HG03439 (cell line): ENCODE data around the gene AK9.

Experiments
- ATAC-seq: cut with Tn5 transposase; IDR thresholded peaks from one replicate; pipeline ENCODE4 v1.9.1; 2021; ENCODE audit warnings: mild to moderate bottlenecking, moderate library complexity; ENCODE audit not compliant: unreplicated experiment

Gene AK9

DNA sequence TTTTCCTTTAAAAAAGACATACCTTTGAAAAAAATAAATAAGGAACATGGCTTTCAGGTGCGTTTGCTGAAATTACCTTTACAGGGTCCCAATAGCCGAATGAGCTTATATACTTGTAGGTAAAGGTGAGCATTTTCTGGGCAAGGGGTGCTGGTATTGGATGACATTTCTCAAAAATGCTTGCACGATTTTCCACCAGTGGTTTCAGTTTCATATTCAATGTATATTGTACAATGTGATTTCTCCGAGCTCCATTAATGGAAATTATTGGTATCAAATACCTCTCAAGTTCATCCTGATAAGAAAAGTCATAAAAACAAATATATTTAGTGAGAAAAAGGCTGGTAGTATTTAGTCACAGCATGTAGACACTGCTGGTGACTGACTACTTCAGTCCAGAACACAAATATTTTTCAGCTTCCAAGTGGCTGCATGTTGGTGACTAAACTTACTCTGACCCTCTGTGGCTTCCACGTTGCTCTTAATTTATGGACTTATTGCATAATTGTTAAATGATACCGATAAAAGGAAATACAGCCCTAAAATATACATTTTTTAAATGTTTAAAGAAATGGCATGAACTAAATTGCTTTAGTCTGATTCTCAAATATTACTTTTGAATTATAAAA lies 175.1 kb downstream of the AK9 start:
- no peak for ATAC-seq

DNA sequence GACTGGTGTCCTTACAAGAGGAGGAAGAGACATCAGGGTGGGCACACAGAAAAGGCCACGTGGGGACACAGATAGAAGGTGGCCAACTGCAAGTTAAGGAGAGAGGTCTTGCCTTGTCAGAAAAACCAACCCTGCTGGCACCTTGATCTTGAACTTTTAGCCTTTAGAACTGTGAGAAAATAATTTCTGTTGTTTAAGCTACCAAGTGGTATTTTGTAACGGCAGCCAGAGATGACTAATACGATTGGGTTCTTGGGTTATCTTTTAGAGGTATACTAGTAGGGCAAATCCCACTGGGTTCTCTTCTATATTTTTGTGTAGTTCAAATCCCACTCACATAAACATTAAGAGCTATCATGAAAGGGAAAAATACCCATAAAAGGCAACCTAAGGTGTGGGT lies 176.1 kb downstream of the AK9 start:
- no peak for ATAC-seq

DNA sequence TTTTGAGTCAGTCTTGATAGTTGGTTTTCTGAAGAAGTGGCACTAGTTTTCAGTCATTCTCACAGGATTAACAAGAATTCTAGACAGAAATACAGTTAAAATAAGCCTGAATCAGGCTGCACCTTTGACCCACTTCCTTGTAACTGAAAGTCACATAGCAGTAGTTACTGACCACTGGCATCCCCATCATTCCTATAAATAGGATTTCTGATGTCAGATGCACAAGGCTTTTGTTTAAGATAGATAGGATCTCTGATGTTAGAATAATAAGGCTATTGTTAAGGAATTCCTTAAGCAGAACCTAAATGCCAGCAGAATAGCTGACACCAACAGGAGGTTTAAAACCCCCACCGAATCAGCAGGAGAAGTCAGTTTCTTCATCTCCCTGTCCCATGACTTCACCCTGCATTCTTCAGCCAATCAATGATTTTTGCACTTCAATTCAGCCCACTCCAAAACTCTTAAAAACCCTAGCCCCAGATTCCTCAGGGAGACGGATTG lies 177.4 kb downstream of the AK9 start:
- ATAC-seq: no peak

DNA sequence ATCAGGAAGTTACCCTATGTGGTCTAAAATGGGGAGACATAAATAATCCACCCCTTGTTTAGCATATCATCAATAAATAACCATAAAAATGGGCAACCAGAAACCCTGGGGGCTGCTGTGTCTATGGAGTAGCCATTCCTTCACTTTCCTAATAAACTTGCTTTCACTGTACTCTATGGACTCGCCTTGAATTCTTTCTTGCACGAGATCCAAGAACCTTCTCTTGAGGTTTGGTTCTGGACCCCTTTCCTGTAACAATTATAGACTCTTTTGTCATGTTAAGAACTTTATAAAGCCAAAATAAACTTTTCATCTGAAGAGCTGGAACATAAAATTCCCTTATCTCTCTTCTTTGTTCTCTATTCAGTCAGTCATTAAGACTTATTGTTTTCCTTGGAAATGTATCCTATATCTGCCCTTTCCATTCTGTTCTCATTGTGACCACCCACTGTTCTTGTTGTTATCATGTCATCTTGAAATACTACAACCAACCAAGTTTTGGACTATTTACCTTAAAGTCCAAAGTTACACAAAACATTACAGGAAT lies 178.7 kb downstream of the AK9 start:
- ATAC-seq: no peak

DNA sequence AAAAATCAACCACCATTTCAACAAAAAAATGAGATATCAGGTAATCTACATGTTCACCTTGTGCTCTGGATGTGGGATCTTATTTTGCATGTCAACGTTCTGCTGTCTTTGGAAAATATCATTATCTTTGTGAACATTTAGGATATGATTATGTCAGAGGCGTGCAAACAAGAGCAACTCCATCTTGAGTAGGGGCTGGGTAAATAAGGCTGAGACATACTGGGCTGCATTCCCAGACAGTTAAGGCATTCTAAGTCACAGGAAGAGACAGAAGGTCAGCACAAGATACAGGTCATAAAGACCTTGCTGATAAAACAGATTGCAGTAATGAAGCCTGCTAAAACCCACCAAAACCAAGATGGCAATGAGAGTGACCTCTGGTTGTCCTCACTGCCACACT lies 179.2 kb downstream of the AK9 start:
- no peak for ATAC-seq

DNA sequence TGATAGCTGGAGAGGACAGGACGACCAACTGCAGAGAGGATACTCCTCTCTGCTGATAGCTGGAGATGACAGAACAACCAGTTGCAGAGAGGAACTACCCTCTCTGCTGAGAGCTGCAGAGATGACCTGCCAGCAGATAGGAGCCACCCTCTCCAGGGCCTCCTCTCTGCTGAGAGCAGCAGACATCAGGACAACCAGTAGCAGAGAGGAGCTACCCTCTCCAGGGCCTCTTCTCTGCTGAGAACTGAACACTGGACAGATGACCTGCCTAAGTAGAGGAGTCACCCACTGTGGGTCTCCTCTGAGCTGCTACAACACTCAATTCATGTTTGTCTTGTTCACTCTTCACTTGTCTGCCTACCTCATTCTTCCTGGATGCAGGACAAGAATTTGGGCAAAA lies 180.6 kb downstream of the AK9 start:
- no peak for ATAC-seq

DNA sequence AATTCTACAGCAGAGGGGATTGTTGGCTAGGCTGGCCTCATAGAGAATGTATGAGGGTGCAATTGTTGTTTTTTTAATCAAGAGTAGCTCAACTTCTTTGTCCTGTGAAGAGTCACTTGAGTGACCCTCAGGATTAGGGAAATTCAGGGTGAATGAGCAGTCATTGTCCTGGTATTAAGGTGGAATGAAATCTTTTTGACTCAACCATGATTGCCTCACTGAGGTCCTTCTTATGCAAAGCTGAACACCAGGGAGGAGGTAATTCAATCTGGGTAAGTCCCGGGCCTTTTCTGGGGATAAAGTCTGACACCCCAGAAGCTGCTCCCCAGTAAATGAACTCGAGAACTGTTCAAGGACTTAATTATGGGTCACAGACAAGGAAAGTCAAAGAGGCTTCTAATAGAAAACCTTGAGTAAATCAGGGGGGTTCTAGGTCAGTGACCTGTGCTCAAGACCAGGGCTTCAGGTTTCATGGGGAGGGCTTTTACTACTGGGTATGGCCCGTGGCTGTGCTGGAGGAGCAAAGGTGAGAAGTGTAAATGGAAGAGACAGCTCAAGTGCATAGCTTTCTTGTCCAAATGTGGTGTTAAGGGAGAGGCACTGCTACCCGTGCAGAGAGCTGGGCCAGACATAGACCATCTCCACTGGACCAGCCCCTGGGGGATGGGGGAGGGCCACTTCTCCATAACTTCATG lies 182.7 kb downstream of the AK9 start:
- ATAC-seq: no peak

DNA sequence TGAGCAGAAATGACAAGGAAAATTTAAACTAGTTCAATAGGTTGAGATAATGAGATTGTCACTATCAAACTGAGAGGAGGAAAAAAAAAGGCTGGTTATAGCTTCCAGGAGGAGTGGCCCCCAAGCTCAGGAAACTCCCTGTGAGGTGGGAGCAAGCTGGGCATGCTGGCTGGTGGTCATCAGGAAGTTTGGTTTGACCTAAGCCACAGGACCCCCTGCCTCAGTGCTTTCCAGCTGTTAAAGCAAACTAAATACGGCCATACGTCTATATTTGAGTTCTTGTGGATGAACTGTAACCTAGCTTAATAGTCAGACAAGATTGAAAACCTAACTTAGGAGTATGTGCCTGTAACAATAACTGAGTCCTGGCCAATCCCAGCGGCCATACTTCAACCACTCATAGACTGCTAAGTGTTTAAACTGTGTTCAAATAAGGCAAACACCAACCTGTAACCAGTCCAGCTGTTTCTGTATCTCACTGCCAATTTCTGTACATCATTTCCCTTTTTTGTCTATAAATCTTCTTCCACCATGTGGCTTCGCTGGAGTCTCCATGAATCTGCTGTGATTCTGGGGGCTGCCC lies 183.4 kb downstream of the AK9 start:
- ATAC-seq: no peak

DNA sequence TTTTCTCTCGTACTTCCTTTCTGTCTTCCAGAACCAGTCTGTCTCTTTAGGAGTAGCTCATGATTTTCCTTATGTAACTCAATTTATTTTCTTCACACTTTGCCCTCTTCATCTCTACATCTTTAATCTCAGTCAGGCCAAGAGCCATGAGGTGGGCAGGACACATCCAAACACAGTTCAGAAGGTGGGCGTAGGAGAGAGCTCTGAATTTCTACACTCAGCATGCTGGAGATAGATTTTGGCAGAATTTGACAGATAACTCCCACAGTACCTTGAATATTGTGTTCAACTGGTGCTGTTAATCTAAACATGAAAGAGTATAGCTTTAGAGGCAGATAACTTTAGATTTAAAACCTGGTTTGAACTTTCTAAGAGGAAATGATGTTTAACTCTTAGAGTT lies 184.2 kb downstream of the AK9 start:
- no peak for ATAC-seq

DNA sequence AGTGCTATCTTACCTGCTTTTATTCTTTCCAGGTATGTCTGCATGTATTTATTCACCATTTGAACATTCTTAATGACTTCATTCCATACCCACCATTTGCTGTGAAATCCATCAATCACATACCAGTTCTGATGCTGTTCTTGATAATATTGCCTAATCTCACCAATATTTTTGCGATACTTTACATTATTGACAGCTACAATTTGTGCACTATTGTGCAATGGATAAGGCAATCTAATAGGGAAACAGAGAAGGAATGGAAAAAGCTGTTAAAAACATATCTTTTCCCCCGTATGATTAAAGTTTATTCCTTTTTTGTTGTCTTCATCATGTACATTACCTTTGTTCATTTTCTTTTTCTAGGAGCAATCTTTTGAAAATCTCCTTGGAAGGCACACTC lies 184.7 kb downstream of the AK9 start:
- no peak for ATAC-seq

DNA sequence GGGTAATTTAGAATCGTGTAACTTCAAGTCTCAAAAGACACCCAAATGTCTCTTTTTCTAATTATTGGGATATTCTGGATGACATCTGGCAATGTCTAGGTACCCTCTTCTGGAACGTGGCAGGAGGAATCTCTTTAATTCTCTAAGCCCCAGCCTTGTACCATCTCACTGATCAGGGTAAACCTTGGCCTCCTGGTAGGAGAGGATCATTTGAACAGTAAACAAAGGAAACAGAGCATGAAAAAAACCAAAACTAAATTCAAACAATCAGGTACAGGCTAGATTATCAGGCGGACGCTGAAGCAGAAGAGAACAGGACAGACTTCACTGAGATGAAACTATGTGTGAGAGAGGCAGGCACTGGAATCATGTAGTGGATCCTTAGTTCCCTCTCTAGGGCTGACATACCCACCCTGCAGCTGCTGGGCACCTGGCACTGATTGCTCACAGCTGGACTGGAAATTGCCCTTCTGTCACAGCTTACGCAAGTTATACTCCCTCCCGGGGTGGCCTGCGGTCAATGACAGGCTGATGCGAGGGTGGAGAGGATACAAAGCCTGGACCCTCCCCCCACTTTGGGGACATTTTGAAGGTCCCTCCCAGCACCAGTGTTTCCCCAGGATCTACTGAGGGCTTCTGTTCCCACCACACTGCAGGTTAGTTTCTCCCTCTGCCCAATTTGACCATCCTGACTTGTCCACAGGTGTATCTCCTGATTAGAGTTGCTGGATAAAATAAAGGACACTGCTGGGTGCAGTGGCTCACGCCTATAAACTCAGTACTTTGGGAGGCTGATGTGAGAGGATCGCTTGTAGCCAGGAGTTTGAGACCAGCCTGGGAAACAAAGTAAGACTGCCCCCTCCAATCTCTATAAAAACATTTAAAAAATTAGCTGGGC lies 187.4 kb downstream of the AK9 start:
- ATAC-seq: no peak

DNA sequence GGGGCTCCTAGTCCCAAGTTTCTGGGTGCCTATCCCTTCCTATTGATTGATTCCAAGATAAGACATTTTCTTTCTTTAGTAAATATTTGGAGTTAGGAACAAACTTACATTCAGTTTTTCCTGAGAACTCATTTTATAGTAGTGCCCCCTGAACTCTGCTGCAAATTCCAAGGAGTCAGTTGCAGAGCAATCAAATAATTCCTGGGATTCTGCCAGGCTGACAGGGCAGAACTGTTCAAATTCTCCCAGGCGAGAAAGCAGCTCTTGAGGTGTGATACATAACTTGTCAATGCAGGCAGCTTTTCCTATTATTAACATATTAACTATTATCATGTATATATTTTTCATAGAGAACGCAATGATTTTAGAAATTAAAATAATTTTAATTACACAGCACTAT lies 192.1 kb downstream of the AK9 start:
- no peak for ATAC-seq

DNA sequence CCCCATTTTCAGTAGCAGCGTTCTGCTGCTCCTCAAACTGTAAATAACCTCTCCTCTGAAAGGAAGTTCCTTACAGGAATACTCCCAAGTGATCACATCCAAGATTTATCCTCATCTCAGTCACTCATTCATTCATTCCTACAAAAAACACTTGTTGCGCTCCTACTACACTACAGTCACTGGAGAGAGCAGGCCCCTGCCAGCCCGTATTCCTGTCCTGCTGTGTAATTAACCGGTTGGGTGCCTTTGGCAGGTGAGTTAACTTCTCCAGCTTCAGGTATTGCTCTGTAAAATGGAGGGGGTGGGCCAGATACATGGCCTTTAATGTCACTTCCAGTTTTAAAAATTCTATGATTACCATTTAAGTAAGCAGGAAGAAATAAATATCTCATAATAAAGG lies 192.9 kb downstream of the AK9 start:
- ATAC-seq: no peak

DNA sequence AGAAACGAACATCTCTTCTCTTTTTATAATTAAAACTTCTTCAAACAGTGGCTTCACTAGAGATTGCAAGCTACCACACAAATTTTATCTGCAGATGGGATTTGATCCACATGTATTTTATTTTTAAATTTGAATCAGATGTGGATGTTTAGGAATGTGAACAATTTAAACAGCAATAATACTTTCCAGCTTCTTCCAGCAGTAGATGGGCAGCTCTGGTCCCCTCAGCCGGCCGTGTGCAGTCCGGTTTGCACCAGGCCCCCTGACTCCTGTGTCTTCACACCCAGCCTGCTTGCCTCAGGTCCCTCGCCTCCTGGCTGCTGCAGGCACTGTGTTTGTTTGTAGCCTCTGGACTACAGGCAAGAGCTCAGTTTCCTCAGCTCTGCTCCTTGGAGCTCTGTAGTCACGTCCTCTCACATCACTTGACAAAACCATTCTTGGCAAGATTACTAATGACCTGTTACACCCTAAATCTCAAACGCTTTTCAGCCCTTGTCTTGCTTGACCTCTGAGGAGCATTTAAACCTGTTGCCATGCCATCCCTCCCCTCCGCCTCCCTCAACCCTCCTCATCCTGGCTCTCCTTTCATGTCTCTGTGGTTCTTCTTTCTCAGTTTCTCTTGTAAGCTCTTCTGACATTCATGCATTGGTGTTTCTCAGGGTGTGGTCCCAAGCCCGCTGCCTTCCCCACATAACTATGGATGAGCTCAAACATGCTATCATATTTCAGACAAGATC lies 194.8 kb downstream of the AK9 start:
- no peak for ATAC-seq

DNA sequence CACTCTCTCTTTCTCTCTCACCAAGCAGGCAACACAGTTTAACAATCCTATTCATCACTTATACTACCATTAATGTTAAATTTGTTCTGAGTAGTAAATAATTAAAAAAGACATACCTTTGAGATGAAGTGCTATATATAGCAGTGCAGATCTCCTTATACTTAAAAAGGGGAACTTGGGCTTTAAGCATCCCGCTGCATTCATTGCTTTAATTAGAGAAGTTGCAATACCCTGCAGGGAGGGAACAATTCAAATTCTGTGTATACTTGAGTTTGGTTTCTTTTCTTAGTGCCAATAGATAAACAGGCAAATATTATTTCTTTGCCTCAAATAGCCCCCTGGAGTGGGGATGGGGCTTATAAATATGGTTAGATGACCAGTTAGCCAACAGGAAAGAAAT lies 197.1 kb downstream of the AK9 start:
- no peak for ATAC-seq

DNA sequence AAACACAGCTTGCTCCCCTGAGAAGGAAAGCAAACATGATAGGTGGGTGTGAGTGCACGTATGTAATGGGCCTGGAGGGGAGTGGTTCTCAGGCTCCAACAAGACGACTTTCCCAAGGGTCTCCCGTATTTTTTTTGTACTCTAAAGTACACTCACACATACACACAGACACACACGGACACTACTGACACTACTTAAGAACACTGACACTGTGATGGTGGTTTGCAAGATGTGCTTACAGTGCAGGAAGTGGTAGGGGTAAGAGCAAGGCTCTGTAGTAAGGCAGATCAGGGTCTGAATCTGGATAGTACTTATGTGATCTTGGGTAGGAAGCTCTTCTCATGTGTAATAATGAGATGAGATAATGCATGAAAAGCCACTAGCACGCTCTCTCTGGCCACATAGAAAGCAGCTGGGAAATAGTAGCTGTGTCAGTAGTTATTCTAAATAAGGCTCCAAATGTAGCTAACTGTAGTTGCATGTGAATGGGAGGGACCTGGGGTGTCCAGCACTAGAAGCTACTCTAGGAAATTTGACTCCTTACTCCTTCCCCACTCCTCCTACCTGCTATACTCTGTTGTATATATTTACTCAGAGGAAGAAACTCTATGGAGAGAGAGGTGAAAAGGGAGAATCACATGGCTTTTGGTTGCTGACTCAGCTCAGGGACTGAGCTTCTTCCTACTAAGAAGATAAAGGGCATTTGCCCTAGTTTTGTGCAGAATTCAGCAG lies 199.6 kb downstream of the AK9 start:
- ATAC-seq: no peak

DNA sequence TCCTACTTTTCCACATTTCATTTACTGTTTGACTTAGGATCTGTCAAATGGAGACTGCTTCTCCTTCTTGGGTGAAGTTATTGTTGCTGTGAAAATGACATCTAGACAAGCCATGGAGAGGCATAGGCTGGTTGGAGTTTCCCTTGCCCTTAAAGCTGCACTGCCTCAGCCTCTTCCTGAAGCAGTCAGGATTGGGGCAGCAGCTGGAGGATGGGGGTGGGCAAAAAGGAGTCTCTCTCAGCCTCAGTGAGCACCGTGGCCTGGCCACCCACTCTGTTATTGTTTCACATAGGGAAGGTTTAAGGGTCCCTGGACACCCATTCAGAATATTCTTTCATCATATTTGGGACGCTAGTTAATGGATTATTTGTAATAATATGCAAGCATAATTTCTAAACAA lies 200.3 kb downstream of the AK9 start:
- no peak for ATAC-seq

DNA sequence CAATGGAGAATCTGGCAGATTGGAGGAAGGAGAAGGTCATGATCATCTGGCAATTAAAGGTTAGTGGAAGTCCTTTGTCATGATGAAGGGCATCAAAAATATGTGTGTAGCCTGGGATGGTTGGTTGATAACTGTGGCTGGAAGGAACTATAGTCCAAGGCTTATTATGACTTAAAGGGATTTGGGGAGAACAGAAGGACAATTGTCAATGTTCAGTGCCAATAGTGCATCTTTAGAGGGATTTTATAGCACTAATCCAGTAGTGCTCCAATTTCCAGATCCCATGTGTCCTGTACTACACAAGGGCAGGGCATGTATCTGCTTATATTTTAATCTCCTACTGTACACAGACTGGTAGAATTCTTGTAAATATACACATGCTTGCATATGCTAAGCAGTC lies 203.0 kb downstream of the AK9 start:
- no peak for ATAC-seq

DNA sequence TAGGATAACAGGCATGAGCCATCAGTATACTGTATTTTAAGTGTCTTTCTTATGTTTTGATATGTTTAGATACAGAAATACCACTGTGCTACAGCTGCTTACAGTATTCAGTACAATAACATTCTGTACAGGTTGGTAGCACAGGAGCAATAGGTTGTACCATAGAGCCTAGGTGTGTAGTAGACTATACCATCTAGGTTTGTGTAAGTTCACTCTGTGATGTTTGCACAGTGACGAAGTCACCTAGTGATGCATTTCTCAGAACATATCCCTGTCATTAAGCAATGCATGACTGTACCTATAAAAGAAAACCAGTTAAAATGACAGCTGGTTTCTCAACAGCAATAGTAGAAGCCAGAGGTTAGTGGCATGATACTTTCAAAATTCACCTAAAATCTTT lies 204.9 kb downstream of the AK9 start:
- no peak for ATAC-seq
